C4-2B (cell line): Measurements from ENCODE around the gene SMURF1.

ENCODE experiments used
- H3K27ac ChIP-seq: fragments of 450-650 bp; 2 replicates; pipeline ENCODE4 v1.5.1; 2017
- CTCF ChIP-seq: fragments of 450-650 bp; conservative IDR thresholded peaks from 2 replicates; pipeline ENCODE4 v1.5.1; 2017; ENCODE audit warnings: mild to moderate bottlenecking
- ZFX ChIP-seq: fragments of 450-650 bp; IDR thresholded peaks from 2 replicates; pipeline ENCODE4 v1.6.1; 2017

Gene SMURF1

GRCh38 chr7:99001482-99002147 is 142.3 kb downstream of the SMURF1 start:
- H3K27ac ChIP-seq, result no peak overlapping the region
- TF ChIP-seq ZFX, result no peak
- TF ChIP-seq CTCF, result no peak

- no peak overlapping the region for H3K27ac ChIP-seq
- TF ChIP-seq ZFX (no peak), CTCF (no peak)
These were observed 142.9 kb downstream of the SMURF1 start for GRCh38 chr7:99000904-99001465.

GRCh38 chr7:99000196-99000903 is 143.6 kb downstream of the SMURF1 start:
- TF ChIP-seq CTCF (no peak), ZFX (no peak)
- no peak overlapping the region for H3K27ac ChIP-seq

GRCh38 chr7:98998821-98999725 is 144.8 kb downstream of the SMURF1 start:
- no peak overlapping the region for H3K27ac ChIP-seq
- TF ChIP-seq CTCF, result no peak
- no peak for TF ChIP-seq ZFX

GRCh38 chr7:98997846-98998245 is 146.1 kb downstream of the SMURF1 start:
- TF ChIP-seq ZFX (no peak), CTCF (no peak)
- no peak overlapping the region for H3K27ac ChIP-seq

GRCh38 chr7:98996150-98996552 is 147.8 kb downstream of the SMURF1 start:
- no peak for TF ChIP-seq ZFX
- no peak overlapping the region for H3K27ac ChIP-seq

GRCh38 chr7:98995523-98996149 is 148.3 kb downstream of the SMURF1 start:
- TF ChIP-seq ZFX (no peak), CTCF (no peak)
- H3K27ac ChIP-seq, result no peak overlapping the region
